Stimulated activated naive CD4-positive, alpha-beta T cell treated with Interleukin-2 at 50 U/mL for 16 hours (primary cell): ENCODE measurements around the gene SLN.
A peak's percentile ranks its signal among the peaks of the same experiment; 100 is the strongest.

Experiments
- DNase-seq: peaks from one replicate; lab custom pipeline; 2025; lab: John Stamatoyannopoulos, UW

The SLN gene

DNA sequence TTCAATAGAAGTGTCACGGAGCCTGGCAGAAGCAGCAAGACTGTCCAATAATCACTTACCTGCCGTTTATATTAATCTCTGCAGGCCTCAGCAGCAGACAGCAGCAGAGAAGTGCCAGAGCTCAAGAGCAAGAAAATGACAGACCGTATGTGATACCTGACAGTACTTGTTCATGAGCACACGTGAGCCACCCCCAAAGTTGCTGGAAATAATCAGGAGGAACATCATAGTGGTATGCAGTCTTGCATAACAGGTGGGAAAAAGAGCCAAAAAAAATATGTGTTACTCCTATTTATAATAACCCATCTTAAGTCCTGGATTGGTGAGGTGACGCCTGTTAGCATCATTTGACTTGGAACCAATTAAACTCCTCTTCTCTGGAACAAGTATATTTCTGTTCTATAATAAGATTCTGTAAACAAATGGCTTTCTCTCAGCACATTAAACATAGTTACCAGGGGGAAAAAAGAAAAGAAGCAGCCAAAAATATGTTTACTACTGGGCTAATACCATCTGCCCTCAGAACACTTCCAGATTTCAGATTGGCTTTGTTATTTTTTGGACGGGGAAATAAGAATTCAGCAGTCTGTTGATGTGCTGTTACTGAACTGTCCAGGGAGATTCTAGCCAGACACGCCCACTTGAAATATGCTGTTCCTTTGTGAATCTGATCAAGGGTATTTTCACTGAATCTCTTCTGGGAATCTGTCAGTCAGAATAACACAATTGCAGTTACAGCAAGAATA is 7.9 kb upstream of the SLN start:
- no peak for DNase-seq

DNA sequence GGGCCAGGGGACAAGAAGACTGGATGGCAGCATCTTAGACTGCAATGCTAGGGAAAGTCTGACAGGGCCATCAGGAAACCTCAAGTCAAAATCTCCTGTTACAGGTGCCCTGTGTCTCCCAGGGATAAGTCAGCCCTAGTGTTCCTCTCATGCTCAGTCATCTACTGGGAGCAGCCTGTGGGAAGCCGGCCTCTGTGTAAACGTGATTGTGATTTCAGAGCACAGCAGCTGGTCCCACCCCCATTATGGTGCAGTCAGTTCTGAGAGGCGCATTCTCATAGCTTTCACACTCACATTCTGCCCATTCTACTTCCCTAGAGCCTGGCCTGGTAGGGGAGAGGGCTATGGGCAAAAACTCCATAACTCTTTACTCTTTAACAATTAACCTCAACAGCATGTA is 7.2 kb upstream of the SLN start:
- DNase-seq: no peak

DNA sequence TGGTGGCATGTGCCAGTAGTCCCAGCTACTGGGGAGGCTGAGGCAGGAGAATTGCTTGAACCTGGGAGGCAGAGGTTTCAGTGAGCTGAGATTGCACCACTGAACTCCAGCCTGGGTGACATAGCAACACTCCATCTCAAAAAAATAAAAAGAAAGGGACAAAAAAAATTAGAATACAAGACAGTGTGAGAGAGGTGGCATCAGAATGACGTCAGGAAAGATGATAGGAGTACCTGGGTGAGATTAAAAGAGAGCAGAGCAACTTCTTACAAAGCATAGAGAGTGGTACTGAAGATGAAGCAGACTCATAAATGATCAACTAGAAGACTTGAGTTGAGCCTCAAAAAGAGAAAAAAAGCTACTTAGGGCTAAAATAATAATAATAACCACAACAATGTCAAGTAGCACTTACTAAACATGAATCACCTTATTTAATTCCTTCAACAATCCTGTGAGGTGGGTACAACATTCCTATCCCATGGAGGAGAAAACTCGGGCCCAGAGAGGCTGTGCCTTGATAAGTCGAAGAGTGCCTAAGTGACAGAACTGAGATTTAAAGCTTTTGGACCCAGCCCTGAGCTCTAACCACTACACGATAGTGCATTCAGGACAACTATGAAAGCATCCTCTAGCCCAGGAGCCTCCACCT is 5.2 kb upstream of the SLN start:
- DNase-seq: no peak

DNA sequence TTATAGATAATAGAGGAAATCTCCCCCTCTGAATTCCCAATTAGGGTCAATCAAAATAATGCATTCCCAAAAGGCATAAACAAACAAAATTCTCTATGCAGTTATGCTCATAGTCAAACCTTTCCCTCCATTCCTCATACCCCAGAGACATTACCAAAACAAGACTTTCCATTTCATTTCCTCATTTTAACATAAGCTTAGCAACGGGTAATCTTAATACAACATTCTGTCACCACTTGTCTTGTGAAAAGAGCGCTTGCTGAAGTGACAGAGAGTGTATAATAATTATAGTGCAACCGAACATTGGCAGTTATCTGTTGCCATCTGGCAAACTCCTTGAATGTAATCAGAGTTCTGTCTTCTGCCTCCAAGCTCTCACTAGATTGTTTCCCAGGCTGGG is 1.2 kb upstream of the SLN start:
- DNase-seq: no peak

DNA sequence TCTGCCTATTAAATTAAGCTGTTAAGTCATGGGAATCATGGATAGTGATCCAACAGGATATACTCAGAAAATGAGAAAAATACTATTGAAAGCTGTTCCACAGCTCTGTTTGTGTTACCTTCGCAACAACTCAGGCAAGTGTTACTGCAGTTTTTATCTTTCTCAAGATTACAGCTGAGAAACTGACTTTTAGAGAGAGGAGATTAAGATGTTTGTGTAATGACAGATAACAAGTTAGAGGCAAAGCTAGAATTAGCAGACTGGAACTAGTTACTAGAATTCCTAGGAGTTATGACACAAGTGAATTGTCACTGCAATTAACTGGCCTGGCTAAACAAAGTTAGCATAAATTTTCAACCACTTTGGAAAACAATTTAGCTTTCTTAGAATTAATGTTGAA is 1.6 kb downstream of the SLN start:
- no peak for DNase-seq

DNA sequence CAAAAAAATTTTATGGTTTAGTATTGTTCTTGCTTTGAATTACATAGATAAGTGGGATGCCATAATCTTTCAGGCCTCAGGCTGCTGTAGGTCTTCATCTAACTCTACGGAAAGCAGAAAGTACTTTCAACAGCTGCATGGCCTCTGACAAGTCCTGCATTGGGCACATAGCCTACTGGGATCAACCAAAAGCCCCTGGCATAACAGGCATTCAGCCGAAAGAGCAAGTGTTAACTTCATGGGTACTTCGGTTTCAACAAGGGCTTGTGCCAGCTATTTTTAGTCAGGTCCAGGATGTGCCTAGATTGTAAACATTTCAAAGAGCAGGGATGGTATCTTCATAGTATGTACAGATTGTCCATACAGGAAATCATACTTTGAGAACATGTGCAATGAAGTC is 3.1 kb downstream of the SLN start:
- DNase-seq: no peak

DNA sequence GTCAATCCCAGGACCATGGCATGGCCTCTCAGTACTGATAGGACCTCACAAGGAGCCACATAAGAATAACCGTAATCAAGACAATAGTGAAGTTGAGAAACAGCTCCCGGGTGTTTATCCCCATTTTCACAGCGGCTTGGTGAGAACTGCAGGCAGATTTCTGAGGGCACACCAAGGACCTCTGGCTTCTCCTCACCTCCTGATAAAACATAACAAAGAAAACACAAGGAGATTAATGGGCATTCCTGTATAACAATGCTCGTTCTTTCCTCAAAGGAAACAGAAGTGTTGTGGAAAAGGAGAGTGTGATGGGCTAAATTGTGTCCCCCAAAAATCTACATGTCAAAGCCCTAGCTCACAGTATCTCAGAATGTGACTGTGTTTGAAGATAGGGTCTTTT is 4.0 kb downstream of the SLN start:
- no peak for DNase-seq

DNA sequence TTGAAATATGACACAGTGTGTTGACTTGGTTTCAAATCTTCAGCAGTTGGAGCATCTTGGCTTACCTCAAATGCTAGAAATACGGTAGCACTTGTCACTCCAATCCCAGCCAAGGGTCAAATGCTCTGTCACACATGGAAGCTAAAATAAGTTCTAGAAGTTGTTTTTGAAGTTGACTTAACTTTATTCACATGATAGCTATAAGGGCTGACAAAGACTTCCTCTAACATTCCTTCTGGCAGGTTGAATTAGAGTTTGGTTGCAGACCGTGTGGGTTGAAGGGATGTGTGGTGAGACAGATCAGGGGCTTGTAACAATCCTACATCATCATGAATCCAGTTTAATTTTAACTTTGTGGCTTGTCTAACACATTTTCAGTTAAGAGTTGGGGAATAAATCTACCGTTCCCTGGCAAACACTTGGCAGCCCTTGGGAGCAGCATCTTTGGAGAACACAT is 4.6 kb downstream of the SLN start:
- DNase-seq: no peak

DNA sequence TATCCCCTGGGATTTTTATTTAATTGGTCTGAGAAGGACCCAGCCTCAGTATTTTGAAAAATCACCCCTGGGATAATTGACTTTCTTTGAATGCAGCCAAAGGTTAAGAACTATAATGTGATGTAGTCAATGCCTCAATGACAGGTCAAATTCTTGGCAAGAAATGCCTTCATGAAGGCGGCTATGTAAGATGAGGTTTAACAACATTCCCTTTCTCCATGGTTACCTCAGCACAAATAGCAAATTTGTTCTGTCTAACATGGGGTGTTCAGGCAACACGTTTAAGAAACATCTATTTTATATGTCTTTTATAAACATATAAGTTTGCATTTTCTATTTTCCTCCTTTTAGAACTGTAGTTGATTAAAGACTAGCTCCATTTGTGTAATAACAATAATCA is 5.3 kb downstream of the SLN start:
- no peak for DNase-seq

DNA sequence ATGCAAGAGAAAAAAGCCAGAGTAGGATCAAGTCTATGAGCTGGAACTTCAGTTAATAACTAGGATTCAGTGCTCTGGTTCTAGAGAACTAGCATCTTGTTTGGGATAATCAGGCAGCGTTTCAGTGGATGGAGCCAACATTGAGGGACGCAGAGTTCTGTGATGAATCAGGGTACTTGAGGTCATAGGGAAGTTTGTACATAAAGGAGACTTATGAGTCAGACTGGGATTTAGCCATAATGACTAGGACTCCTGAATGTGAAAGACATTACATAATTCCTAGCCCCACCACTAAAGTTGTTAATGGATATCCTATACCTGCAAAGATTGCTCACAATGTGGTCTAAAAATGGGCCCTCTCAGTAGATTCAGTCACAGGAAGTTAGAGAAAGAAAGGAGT is 6.8 kb downstream of the SLN start:
- DNase-seq: no peak

DNA sequence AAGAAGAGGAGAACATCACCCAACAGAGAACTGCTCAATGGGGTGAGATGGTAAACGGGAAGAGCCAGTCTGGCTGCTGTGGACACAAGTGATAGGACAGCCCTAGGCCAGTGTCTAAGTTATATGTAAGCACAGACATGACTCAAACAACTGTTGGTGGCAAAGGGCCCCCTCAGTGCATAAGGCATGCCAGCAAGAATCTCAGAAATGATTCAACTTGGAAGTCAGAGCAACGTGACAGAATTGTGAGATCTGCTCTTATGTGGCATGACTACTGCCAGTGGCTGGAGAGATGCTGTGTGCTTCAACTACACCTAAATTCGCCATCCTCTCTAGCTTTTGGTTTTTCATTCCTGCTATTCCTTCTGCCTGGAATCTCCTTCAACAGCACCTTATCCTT is 7.4 kb downstream of the SLN start:
- no peak for DNase-seq

DNA sequence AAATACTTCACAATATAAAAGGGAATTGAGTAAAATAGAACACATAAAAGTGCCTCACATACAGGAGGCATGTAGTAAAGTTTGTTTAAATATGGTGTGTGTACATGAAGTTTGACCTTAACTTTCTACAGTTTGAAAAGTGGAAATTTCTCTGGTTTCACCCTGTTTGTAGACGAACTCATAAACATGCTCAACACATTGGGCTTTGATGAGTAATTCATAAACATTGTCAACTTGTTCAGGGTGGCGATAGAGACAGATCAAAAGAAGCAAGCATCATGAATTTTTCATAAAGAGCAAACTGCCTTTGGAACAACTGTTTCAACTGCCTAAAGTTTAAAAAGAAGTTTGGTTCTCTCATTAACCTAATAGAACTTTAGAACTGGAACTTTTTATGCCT is 9.1 kb downstream of the SLN start:
- no peak for DNase-seq

DNA sequence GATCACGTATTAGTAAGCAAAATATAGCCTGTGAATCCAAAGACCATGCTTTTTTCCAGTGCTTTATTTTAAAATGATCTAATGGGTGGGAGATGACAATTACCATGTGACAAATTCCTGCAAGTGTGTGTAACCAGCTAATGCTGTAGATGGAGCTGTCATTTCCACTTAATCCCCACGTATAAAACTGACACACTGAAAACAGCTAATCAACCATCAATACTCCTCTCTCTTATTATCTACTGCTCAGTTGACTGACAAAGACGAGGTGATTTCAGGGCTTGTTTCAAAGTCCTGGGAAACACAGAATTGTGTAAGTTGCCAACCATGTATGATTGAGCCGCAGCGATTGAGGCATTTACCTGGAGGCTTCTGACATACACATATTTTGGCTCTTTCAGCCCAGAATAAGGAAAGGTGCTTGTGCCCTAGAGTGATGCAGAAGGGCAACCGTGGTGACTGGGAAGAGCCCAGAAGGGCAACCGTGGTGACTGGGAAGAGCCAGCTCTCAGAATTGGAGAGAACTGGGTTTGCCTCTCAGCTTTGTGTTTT is 9.7 kb downstream of the SLN start:
- DNase-seq: no peak

DNA sequence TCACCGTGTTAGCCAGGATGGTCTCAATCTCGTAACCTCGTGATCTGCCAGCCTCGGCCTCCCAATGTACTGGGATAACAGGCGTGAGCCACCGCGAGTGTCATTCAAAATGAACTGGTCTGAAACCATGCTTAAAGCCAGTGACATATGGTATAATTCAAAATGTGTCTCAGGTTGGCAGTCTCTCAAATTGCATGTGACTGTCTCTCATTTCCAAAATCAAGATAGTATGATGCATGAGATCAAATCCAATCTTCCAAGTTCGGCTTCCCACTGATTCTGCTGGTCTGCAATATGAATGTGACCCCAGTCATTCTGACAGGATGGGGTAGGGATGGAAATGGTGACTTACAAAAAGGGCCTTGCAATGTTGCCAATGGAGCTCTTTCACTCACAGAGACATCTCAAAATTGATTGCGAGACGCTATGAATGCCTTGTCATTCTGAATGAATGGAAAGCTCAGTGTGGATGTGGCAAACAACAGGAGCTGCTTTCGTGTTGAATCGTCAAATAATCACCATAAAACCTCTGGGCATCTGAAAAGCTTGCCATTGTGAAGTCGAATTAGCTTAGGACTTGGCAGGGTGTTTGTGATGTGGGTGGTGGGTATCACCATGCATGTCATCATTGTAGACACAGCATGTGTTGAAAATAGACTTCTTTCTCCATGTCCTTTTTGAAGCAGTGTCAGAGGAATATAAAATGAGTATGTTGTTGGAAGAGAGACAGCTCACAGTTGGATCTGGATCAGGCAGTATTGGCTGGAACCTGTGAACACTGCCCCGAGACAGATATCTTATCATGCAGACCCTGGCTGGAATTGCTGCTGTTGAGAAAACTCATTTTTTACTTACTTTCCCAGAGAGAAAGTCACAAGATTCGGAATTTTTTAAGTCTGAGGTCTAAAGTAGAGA is 12.2 kb downstream of the SLN start:
- DNase-seq: no peak

DNA sequence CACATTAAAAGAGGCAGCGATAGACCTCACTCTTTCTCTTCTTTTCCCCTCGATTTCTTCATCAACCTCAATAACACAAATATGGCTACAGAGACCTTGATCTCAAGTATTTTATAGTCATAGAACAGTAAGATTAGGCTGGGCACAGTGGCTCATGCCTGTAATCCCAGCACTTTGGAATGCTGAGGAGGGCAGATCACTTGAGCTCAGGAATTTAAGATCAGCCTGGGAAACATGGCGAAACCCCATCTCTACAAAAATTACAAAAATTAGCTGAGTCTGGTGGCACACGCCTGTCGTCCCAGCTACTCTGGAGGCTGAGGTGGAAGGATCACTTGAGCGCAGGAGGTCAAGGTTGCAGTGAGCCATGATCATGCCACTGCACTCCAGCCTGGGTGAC is 14.6 kb downstream of the SLN start:
- DNase-seq: no peak

DNA sequence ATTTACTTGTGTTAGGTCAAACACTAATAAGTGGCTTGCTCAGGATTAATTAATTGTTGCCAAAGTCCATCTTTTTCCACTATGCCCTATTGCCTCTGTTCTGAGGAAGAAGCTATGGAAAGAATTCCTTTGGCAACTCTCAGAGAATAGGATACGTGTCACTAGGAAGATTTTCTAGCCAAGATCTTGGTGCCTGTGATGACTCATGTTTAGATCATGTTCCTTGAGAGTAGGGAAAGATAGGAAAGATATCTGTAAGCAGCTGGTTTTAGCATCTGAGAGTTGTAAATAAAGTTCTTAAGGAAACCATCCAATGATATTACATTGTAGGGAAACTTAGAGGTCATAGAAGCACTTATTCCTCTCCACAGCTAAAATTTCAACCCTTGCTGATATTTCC is 15.7 kb downstream of the SLN start:
- no peak for DNase-seq

DNA sequence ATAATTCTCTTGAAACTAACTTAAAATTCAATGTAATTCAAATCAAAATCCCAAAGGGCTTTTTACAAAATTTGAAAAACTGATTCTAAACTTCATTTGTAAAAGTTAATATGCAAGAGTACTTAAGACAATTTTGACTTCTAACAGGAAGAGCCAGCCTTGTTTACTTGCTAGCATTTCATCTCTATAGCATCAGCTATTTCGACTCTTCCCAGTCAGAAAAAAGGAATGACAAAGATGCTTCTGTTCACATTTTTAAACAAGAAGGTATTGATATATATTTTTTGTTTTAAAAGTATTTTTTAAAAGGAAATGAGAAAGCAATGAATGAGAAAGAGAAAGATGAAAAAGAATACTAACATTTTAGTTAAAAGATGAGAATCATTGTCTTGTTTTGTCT is 16.4 kb downstream of the SLN start:
- DNase-seq: no peak

DNA sequence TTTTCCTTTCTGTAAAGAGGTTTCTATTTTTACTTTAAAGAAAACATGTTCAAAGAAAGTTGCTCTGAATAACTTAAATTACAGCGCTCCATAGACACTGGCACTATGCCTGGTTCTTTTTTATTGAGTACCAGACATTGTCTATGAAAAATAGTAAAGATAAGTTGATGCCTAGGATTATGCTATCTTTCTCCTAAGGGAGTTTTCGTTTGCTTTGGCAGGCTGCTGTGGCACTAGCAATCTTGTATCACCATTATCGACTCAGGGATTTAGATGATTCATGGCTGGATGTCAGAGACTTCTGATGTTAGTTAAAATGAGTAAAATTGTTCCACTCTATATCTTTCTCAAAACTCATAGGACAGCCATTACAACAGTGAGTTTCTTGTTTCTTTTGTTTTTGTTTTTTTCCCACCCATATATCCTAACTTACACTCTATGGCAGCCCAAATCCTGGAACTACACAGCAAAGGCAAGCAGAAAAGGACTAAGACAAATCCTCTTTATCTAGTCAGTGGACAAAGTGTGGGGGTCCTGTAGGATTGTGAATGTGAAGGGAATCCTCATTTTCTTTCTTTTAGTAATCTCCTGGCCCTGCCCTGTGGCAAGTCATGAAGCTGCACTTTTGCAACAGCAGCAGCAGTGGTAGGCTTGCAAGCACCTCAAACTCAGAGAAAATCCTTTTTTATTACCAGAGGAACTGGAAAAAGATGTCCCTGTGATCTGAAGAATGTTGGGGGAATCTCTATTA is 20.7 kb downstream of the SLN start:
- no peak for DNase-seq

DNA sequence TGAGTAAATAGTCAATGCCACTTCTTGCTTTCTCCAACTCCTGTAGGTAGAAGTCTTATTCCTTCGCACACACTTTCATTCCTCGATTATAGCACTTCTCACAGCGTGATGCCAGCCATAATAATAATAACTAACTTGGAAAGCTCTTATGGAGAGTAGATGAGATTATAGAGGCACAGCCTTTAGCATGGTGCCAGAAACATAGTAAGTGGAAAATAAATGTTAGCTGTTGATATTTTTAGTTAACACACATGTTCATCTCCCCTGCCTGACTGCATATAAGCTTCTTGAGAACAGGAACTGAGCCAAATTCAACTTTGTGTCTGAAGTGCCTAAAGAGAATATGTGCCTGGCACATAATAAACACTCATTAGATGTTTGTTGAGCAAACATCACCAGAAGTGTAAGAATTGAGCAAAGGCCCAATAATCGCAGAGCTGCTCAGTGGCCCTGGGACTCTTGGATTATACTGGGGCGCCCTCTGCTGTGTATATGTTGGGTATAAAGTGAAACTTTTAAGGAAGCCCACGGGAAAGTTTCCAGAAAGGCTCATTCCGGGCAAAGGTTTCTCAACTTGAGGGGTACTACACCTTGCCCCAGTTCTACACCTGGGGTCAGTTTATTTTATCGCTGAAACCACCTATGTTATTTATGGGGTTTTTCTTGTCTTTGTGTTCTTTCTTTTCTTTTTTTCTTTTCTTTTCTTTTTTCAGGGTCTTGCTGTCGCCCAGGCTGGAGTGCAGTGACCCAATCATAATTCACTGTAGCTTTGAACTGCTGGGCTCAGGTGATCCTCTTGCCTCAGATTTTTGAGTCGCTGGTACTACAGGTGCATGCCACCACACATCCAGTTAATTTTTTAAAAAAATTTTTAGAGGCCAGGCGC is 22.3 kb downstream of the SLN start:
- DNase-seq: peak; percentile 16

DNA sequence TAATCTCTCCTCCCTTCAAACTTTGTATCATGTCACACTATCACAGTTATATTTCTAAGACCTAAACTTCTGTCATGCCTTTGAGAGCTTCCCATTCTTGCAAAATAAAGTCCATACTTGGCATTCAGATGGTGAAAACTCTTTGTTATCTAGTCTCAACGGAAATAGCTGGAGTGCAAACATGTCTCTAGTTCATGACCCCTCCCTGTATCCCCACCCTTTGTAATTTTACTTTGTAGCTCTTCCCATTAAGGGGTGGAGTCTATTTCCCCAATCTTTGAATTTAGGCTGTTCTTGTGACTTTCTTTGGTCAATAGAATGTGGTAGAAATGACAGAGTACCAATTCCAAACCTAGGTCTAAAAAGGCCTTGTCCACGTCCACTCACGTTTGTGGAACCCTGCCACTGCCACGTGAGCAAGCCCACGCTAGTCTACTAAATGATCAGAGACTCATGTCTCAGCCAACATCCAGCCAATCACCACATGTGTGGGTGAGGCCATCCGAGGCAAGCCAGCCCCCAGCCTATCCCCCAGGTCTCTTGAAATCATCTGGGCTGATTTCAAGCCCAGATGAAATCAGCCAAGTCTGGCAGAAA is 23.4 kb downstream of the SLN start:
- DNase-seq: no peak
